Mesodermal cell (in vitro differentiated cells): ENCODE measurements around the gene JMJD1C. TPM values are rescaled to one million over a fixed set of nuclear protein-coding genes. Genes with fewer than 3 reads are reported as not detected.
"Not testable (repeated sequence)": the region's sequence is repeated elsewhere in the genome, so short reads cannot be mapped to it uniquely, and the experiment has no call there.

Experiments
- H3K27ac ChIP-seq: 2 replicates; pipeline ENCODE4 v1.7.0; 2013; ENCODE audit warnings: mild to moderate bottlenecking, low read depth, low read length, moderate library complexity; ENCODE audit not compliant: severe bottlenecking
- H3K36me3 ChIP-seq: 2 replicates; pipeline ENCODE4 v1.7.1; 2013; ENCODE audit warnings: mild to moderate bottlenecking, low read length, moderate library complexity; ENCODE audit not compliant: control insufficient read depth, insufficient read depth
- H3K4me1 ChIP-seq: one replicate; pipeline ENCODE4 v1.7.1; 2013; ENCODE audit warnings: mild to moderate bottlenecking, low read length; ENCODE audit not compliant: insufficient read depth, control insufficient read depth, poor library complexity, severe bottlenecking
- H3K4me3 ChIP-seq: 2 replicates; pipeline ENCODE4 v1.7.0; 2013; ENCODE audit warnings: low read length, control low read depth, mild to moderate bottlenecking; ENCODE audit not compliant: insufficient read depth, poor library complexity, severe bottlenecking; ENCODE audit errors: extremely low read depth
- H3K9me3 ChIP-seq: 2 replicates; pipeline ENCODE4 v1.7.1; 2013; ENCODE audit warnings: mild to moderate bottlenecking, low read length, moderate library complexity; ENCODE audit not compliant: control insufficient read depth
- WGBS, 2 experiments: methylation state at CpG; one replicate each; pipeline ENCODE4 v1.1.5; 2013; ENCODE audit warnings: missing lambda C conversion rate in 2 of 2; ENCODE audit not compliant: insufficient coverage in 2 of 2; 5-methylcytosine and 5-hydroxymethylcytosine counted together
- polyA plus RNA-seq, 2 experiments: library from polyadenylated mRNA; stranded (reverse); fragments of 50-300 nt; gene quantifications; one replicate each; pipeline ENCODE4 v1.2.3, GENCODE V29; 2013

JMJD1C gene, protein sequence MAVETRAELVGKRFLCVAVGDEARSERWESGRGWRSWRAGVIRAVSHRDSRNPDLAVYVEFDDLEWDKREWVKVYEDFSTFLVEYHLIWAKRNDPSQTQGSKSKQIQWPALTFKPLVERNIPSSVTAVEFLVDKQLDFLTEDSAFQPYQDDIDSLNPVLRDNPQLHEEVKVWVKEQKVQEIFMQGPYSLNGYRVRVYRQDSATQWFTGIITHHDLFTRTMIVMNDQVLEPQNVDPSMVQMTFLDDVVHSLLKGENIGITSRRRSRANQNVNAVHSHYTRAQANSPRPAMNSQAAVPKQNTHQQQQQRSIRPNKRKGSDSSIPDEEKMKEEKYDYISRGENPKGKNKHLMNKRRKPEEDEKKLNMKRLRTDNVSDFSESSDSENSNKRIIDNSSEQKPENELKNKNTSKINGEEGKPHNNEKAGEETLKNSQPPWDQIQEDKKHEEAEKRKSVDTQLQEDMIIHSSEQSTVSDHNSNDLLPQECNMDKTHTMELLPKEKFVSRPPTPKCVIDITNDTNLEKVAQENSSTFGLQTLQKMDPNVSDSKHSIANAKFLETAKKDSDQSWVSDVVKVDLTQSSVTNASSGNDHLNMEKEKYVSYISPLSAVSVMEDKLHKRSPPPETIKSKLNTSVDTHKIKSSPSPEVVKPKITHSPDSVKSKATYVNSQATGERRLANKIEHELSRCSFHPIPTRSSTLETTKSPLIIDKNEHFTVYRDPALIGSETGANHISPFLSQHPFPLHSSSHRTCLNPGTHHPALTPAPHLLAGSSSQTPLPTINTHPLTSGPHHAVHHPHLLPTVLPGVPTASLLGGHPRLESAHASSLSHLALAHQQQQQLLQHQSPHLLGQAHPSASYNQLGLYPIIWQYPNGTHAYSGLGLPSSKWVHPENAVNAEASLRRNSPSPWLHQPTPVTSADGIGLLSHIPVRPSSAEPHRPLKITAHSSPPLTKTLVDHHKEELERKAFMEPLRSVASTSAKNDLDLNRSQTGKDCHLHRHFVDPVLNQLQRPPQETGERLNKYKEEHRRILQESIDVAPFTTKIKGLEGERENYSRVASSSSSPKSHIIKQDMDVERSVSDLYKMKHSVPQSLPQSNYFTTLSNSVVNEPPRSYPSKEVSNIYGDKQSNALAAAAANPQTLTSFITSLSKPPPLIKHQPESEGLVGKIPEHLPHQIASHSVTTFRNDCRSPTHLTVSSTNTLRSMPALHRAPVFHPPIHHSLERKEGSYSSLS (N-terminal part only)
- 86.2 TPM for polyA plus RNA-seq (2013, experiment 1 of 2)
- polyA plus RNA-seq (2013, experiment 2 of 2), result 91.9 TPM

DNA sequence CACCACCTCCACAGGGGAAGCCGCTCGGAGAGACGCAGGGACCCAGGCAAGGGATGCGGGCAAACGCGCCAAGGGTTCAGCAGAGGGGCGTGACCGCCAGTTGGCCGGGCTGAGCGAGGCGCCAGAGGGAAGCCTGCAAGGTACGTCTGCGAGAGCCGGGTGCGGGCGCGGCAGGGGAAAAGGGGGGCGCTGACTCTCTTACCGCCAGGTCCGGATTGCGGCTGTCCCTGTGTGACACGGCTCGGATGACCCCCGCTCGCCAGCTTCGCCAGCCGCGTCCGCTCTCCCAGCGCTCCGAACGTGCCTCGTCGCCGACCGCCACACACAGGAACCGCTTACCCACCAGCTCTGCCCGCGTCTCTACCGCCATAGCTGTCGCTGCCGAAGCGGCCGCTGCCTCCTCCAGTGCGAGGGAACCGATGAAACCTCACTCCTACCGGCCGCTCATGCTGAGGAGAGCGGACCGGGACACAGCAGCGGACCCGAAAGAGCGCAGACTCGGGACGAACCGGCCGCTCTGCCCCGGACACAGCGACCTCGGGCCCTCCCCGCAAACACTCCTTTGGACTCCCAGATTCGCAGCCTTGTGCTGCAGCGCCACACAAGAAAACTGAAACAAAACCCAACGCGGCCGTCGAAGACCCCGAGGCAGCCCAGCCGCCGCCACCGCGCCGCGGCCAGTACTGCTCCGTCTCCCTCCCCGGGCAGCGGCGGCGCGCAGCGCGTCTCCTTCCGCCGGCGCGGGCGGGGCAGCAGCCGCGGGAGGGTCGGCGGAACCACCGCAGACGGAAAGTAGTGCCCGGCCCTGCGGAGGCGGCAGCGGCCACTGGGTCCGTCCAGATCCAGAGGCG, at the start of gene JMJD1C:
Gene JMJD1C, minus strand, starts transcription at position 685 of the 851 bp plus-strand sequence. Its CDS starts 315 bp downstream, at position 370.
- H3K27ac ChIP-seq, result peak within 1 kb of the TSS; percentile 93
- H3K4me1 ChIP-seq, result no peaks in the 10 kb centered on the region
- WGBS, 2 experiments, result 0% methylated on average over 74 to 95 of the region's 99 CpGs
- peaks cover 3% of the 10 kb centered on the region for H3K36me3 ChIP-seq
- no peaks in the 10 kb centered on the region for H3K9me3 ChIP-seq
- peak within 1 kb of the TSS; percentile 85 for H3K4me3 ChIP-seq

DNA sequence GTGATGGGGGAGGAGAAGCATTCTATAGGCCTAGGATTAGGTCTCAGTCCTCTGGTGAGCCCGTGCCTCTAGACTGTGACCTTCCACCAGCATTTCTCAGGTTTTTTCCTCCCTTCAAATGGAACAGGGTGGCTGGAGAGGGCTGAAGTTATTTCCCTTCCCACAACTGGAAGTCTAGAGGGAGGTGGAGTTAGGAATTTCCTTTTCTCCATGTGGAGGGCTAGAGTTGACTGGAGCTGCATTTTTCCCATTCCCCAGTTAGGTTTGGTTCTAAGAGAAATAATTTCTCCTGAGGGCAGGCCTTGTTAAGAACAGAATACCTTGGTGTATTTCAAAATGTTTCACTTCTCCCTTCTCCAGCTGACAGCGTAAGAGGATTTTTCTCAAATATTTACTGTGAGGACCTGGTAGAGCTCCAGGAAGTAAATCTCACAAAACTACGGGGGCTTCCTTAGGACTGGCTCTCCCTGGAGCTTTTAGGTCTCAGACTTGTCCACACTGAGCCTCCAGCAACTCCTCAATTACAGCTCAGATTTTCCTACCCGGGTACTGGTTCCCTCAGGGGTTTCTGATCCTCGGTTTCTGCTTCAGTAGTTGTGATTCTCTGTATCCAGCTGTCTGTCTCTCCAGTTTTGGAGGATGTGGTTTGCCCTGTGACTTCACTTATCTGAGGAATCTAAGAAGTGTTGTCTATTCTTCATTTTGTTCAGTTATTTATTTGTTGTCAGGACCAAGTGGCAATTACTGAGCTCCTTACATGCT, 49.4 kb upstream of the JMJD1C start:
- peaks cover 17% of the 10 kb centered on the region for H3K9me3 ChIP-seq
- H3K36me3 ChIP-seq, result peaks cover 30% of the 10 kb centered on the region
- H3K4me3 ChIP-seq, result no peak overlapping the region
- H3K27ac ChIP-seq, result peak overlapping the region; percentile 98
- WGBS, 2 experiments, result 47% methylated on average over 4 of the region's 5 CpGs; no CpG with 5 or more reads in 1 of the 2 experiments
- H3K4me1 ChIP-seq, result peaks cover 26% of the 10 kb centered on the region

DNA sequence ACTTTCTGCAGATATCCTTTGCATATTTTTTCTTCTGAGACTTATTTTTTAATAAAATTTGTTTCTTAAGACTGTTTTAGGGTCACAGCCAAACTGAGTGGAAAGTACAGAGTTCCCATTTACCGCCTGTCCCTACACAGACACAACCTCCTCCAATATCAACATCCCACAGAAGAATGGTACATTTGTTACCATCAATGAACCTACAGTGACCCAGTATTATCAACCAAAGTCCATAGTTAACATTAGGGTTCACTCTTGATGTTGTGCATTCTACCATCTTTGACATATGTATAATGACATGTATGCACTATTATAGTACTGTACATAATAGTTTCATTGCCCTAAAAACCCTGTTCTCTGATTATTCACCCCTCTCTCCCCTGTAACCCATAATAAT, 40.8 kb upstream of the JMJD1C start:
- WGBS, 2 experiments, result 100% methylated on average over 1 of the region's 1 CpG; no CpG with 5 or more reads in 1 of the 2 experiments
- H3K4me1 ChIP-seq, result no peaks in the 10 kb centered on the region

DNA sequence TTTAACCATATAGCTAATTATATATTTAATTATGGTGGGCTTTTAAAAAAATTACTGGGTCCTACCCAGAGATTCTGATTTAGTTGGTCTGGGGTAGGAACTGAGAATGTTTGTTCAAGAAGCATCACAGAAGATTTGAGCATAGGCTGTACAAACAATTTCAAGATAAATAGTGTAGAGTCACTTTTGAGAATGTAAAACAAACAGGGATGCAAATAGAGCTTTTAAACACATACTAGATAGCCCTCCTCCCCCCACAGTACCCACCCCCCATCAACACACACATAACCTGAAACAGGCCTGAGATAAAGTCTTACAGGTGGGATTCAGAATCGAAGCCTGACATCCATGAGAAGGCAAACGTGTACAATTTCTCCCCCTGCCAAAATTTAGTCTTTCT, 39.8 kb upstream of the JMJD1C start:
- Histone ChIP-seq H3K4me1 (no peaks in the 10 kb centered on the region), H3K9me3 (no peaks in the 10 kb centered on the region), H3K27ac (no peak overlapping the region), H3K4me3 (no peak overlapping the region), H3K36me3 (peaks cover 13% of the 10 kb centered on the region)
- WGBS, 2 experiments, result 80 to 100% methylated on average over 1 of the region's 2 CpGs

More for the DNA sequence above, 40.8 kb upstream of the JMJD1C start:
- Histone ChIP-seq H3K36me3 (peaks cover 13% of the 10 kb centered on the region), H3K27ac (no peak overlapping the region), H3K4me3 (no peak overlapping the region), H3K9me3 (peaks cover 4% of the 10 kb centered on the region)

DNA sequence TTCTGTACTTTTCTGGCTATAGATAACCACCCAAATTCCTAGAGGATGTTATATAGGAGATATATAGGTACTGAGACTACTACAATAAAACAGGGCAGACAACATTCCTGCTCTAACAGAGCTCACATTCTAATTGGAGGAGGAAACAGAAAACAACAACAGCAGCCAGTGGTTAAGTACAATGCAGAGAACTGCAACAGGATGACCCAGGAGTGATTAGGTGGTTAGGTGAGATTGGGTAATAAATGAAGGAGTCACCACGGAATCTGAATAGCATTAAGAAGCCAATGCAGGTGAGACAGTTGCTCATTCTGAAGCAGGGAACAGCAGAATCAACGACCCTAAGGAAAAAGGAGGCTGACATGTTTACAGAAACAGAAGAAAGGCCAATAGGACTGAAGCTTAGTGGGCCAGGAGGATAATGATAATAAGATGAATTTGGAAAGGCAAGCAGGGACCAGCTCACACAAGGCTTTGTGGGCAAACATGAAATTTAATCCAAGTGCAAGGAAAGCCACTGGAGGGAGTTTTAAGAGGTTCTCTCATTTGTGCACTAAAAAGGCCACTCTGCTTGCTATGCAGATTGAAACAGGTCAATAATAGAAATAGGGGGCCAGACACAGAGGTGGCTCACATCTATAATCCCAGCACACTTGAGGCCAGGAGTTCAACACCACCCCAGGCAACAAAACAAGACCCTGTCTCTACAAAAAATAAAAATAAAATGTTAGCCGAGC, 38.5 kb upstream of the JMJD1C start:
- H3K9me3 ChIP-seq, result no peaks in the 10 kb centered on the region
- H3K36me3 ChIP-seq, result peaks cover 13% of the 10 kb centered on the region
- no peak overlapping the region for H3K4me3 ChIP-seq
- no peaks in the 10 kb centered on the region for H3K4me1 ChIP-seq
- H3K27ac ChIP-seq, result peak overlapping the region; percentile 26
- WGBS, 2 experiments, result 61 to 64% methylated on average over 3 of the region's 3 CpGs

DNA sequence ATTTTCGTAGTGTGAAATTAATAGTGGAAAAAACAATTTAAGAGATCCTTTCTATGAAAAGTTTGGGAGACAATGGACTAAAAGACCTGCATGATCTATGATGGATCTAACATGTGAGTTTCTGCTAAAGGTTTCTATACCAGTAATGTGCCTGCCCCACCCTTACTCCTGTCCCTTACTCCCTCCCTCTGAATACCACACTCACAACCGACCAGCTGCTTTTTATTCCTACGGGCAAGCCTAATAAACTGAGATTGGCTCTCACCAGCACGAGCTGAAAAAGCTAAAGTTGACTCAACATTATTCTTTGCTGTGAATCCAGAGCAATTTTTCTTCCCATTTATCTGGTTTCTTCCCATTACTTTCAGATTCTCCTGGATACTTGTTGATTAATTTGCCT, 37.6 kb upstream of the JMJD1C start:
- peaks cover 11% of the 10 kb centered on the region for H3K36me3 ChIP-seq
- H3K4me1 ChIP-seq, result no peaks in the 10 kb centered on the region
- H3K4me3 ChIP-seq, result no peak overlapping the region
- 89 to 92% methylated on average over 4 of the region's 4 CpGs for WGBS, 2 experiments
- no peak overlapping the region for H3K27ac ChIP-seq
- H3K9me3 ChIP-seq, result no peaks in the 10 kb centered on the region

DNA sequence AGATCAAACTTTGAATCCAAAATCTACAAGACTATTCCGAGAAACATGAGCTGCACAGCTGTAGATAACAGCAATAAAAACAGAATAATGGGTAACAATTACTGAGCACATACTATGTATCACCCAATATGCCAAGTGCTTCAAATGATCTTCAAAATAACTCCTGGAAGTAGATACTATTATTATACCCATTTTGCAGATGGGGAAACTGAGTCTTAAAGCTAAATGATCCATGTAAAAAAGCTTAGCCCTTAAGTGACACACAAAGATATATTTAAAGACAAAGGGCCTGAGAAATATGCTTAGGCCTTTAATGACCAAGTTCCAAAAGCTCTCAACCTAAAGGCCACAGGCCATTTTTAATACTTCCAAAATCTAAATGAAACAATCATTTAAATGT, 37.1 kb upstream of the JMJD1C start:
- no CpG with 5 or more reads among the region's 1 CpG for WGBS, 2 experiments
- no peak overlapping the region for H3K27ac ChIP-seq
- no peaks in the 10 kb centered on the region for H3K9me3 ChIP-seq
- H3K4me1 ChIP-seq, result no peaks in the 10 kb centered on the region
- H3K36me3 ChIP-seq, result peaks cover 6% of the 10 kb centered on the region
- H3K4me3 ChIP-seq, result no peak overlapping the region

DNA sequence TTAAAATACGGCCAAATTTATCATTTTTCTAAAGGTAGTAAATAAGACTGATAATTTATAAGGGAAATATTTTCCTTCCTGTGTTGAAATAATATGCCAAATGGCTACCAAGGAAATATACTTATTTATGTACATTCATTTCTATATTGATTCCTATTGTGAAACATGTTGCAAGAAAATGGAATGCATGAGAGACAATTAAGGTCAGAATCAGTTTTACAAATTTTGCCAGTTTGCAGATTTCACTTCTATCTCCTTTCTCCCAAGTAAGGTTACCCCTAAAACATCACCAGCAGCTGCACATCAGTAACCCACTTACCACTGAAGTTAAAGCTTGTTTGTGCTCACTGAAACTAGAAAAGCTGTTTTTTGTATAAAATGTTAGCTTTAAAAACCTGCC, 36.2 kb upstream of the JMJD1C start:
- WGBS, 2 experiments, result 80% methylated on average over 1 of the region's 1 CpG; no CpG with 5 or more reads in 1 of the 2 experiments
- no peaks in the 10 kb centered on the region for H3K4me1 ChIP-seq
- H3K9me3 ChIP-seq, result no peaks in the 10 kb centered on the region
- H3K27ac ChIP-seq, result no peak overlapping the region
- H3K36me3 ChIP-seq, result peaks cover 6% of the 10 kb centered on the region
- H3K4me3 ChIP-seq, result no peak overlapping the region

DNA sequence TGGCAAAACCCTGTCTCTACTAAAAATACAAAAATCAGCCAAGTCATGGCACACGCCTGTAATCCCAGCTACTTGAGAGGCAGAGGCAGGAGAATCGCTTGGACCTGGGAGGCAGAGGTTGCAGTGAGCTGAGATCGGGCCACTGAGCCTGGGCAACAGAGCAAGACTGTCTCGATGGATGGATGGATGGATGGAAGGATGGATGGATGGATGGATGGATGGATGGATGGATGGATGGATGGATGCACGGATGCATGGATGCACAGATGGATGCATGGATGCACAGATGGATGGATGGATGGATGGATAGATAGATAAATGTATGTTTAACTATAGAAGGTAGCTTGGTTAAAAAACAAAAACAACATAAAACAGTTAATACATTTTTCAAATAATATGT, 34.8 kb upstream of the JMJD1C start:
- not testable (repeated sequence) for H3K4me1 ChIP-seq, H3K27ac ChIP-seq, H3K9me3 ChIP-seq, H3K4me3 ChIP-seq
- H3K36me3 ChIP-seq, result peaks cover 12% of the 10 kb centered on the region
- WGBS, 2 experiments, result 90 to 95% methylated on average over 4 to 5 of the region's 5 CpGs
